ENCODE measurements around the gene TSTD1.
"Not testable (repeated sequence)": the region's sequence is repeated elsewhere in the genome, so short reads cannot be mapped to it uniquely, and the experiment has no call there.

The TSTD1 gene

GRCh38 chr1:161069241-161069640, 30.5 kb upstream of the TSTD1 start:
- in situ Hi-C loops (cut with MboI; ENCODE audit: low sequenced_read_pairs), result no loop called here

GRCh38 chr1:161068306-161069234, 29.8 kb upstream of the TSTD1 start:
- in situ Hi-C loops (cut with MboI; ENCODE audit: low sequenced_read_pairs), result no loop called here

GRCh38 chr1:161066694-161067093, 27.9 kb upstream of the TSTD1 start:
- in situ Hi-C loops (cut with MboI; ENCODE audit: low sequenced_read_pairs), result no loop called here

- in situ Hi-C loops (cut with MboI; ENCODE audit: low sequenced_read_pairs), result not testable (repeated sequence)
These were observed 26.9 kb upstream of the TSTD1 start for GRCh38 chr1:161065681-161066080.

GRCh38 chr1:161063936-161064335, 25.2 kb upstream of the TSTD1 start:
- in situ Hi-C loops (cut with MboI; ENCODE audit: low sequenced_read_pairs), result not testable (repeated sequence)

GRCh38 chr1:161061419-161061818, 22.7 kb upstream of the TSTD1 start:
- in situ Hi-C loops (cut with MboI; ENCODE audit: low sequenced_read_pairs), result no loop called here

GRCh38 chr1:161059293-161059692, 20.5 kb upstream of the TSTD1 start:
- in situ Hi-C loops (cut with MboI; ENCODE audit: low sequenced_read_pairs), result no loop called here

- in situ Hi-C loops (cut with MboI; ENCODE audit: low sequenced_read_pairs), result no loop called here
These were observed 16.0 kb upstream of the TSTD1 start for GRCh38 chr1:161054805-161055204.

- in situ Hi-C loops (cut with MboI; ENCODE audit: low sequenced_read_pairs), result no loop called here
These were observed 15.5 kb upstream of the TSTD1 start for GRCh38 chr1:161054232-161054631.

GRCh38 chr1:161052899-161053298, 14.1 kb upstream of the TSTD1 start:
- in situ Hi-C loops (cut with MboI; ENCODE audit: low sequenced_read_pairs), result no loop called here

GRCh38 chr1:161051219-161051618, 12.5 kb upstream of the TSTD1 start:
- in situ Hi-C loops (cut with MboI; ENCODE audit: low sequenced_read_pairs), result no loop called here

- in situ Hi-C loops (cut with MboI; ENCODE audit: low sequenced_read_pairs), result no loop called here
These were observed 10.4 kb upstream of the TSTD1 start for GRCh38 chr1:161048949-161049722.

GRCh38 chr1:161047436-161048420, 9.0 kb upstream of the TSTD1 start:
- in situ Hi-C loops (cut with MboI; ENCODE audit: low sequenced_read_pairs), result no loop called here

GRCh38 chr1:161046605-161047228, 8.0 kb upstream of the TSTD1 start:
- in situ Hi-C loops (cut with MboI; ENCODE audit: low sequenced_read_pairs), result no loop called here

- in situ Hi-C loops (cut with MboI; ENCODE audit: low sequenced_read_pairs), result no loop called here
These were observed 7.2 kb upstream of the TSTD1 start, which contains the start of gene USF1 for GRCh38 chr1:161045736-161046604. Gene USF1 (minus strand): TSS chr1:161045977. CDS start chr1:161043275, 2,702 bp downstream.

GRCh38 chr1:161044908-161045735, 6.4 kb upstream of the TSTD1 start:
- in situ Hi-C loops (cut with MboI; ENCODE audit: low sequenced_read_pairs), result no loop called here

GRCh38 chr1:161044535-161044907, 5.8 kb upstream of the TSTD1 start:
- in situ Hi-C loops (cut with MboI; ENCODE audit: low sequenced_read_pairs), result no loop called here

- in situ Hi-C loops (cut with MboI; ENCODE audit: low sequenced_read_pairs), result no loop called here
These were observed 782 bp upstream of the TSTD1 start for GRCh38 chr1:161039546-161039945.

Measured in HL-60/S4 treated with retinoic acid at 250 ng/mL for 4 days and 3 days (cell line).